NCI-H146 treated with DMSO at 0.1 percent for 48 hours (cell line): ENCODE measurements around the gene ZFAND3.
A peak's percentile ranks its signal among the peaks of the same experiment; 100 is the strongest.

Experiments
- DNase-seq: peaks from one replicate; lab custom pipeline; 2025; ENCODE audit not compliant: unreplicated experiment; lab: John Stamatoyannopoulos, UW

The ZFAND3 gene

DNA sequence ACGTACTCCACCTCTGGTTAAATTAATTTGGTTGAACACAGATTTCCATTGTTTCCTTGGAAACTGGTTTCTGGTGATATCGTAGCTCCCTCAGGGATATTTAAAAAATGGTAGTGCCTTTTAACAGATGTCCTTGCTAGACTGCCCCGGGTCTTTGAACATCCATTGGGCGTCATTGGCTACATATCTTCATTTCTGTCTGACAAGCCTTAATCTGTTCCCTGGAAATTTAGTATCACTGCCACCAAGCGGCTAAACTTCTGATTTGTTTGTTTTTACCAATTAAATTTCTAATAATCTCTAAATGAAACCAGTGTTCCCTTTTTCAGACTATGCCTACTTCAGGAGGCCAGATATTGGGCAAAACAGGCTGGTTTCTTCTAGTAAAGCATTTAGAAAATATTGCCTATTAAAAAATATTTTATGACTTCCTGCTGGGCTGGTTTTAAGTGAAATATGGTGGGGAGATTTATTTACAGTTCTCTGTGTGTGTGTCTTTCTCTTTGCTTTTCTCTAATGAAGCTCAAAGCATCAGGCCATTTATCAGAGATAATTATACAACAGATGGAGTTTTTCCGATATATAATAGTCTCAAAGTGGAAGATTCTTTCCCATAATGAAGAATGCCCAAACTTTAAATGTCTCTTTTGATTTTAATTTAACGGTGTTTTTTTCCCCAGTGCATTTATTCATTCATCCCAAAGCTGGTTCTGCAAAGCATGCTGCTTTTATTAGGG, 249.5 kb downstream of the ZFAND3 start:
- DNase-seq: peak; percentile 87

DNA sequence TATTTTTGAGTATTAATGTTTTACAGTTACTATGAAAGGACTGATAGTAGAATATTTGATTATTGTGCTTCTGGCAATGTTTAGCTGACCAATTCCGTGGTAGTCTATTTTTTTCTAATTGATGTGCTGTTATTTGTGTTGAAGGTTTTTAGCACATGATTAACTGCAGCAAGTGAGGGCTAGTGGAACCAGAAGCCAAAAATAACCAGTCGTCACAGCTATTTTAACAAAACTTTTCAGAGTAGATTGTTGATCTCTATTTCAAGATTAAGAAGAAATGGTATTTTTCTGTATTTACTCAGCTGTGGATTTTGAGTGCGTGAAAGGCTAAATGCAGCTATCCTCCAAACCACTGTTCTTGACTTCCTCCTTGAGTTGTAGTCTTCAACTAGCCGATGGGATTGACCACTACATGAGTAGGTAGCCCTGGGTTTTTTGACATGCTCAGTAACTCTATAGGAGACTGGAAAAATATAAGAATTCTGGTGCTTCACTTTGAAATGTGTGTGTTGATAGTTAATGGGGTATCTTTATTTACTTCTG, 258.0 kb downstream of the ZFAND3 start:
- no peak for DNase-seq

DNA sequence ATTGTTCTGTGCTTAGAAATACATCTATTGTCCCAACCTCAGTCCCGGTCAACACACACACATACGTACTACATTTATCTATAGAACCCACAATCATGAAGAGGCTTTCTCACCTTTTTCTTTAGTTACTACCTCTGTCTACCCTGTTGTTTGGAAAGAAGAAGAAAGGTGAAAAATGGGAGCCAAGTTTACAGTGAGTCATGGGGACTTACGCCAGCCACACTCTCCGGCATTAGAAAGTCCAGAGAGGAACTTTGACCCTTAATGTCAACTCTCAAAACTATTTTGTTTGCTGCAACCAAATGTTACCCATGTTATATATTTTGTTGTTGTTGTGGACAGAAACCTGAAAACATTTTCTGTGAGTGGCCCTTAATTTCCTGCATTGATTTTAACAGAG, 259.1 kb downstream of the ZFAND3 start:
- DNase-seq: no peak

DNA sequence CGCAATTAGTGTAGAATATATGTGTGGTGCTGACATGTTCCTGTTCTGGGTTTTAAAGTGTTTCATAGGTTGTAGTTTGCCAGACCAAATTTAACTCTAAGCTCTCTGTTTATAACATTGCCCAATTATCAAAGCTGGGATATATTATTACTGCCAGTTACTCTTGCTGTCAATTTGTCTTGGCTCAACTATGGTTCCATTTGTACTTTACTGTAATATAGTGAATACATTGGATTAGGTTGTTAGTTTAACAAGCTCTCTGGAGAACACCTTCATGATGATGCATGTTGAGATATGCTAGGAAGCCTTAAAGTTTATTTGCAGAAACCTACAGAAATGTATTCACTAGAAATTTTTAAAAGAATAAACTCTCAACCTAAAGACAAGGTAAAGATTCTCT, 259.6 kb downstream of the ZFAND3 start:
- DNase-seq: no peak

DNA sequence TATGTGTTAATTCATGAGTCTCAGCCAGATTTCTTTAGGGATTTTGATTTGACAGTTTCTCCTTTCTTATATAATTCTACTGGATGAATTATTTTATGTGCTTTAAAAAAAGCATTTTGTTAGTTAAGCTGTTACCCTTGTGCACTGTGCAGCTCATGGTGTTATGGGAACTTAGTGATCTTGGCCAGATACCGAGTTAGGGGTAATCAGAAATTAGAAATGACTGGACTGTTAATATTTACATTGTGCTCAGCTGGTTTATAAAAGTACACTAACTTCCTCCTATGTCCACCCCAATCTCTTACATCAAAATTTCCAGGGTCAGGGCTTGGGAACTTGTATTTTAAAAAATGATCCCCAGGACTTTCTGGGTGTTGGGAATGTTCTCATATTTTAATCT, 260.0 kb downstream of the ZFAND3 start:
- DNase-seq: no peak

DNA sequence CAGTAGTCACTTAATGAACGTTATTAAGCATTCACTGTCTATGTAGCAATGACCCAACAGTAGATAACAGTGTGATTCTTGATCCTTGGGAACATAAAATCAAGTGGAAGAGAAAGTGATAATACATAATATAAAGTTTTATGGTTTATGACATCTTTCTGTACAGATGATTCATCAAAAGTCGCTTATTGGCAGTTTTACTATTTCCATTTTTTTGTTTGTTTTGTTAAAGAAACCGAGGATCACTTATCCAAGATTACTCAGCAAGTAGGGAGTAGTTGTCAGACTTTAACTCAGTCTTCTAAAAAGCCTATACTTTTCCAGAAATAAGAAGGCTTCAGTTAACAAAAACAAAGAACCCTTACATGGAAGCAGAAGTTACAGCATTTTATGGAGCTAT, 260.8 kb downstream of the ZFAND3 start:
- no peak for DNase-seq

DNA sequence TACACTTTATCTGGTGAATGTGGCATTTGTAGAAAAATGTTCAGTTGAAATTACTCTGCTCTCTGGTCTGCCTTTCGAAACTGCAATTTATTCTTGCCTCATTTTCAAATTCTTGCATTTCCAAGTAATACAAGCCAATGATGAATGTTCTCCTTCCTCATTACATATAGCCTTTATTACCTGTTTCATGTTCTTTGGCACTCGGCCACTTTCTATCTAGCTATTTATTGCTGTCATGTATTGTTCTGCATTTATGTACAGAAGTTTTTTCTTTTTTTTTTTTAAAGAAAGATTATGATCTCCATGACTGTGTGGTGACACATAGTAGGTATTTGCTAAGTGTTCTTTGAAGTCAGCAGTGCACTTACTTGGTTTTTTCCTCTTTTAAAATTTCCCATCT, 261.4 kb downstream of the ZFAND3 start:
- DNase-seq: no peak

DNA sequence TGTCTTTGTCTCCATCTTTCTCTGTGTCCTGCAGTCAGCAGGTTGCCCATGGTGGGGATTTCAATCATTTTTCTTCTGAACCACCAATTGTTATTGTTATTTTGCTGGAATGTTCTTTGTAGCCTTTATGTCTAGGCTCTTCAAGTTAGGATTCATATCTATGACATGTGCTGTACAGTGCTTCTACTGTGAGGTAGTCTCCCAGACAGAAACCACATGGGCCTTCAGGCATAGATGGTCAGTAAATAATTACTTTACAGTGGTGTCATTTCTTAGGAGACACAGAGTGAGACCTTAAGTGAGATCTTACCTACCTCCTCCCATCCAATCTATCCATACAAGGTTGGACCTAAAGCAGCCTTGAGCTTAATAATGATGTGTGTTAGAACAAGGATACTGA, 265.5 kb downstream of the ZFAND3 start:
- no peak for DNase-seq

DNA sequence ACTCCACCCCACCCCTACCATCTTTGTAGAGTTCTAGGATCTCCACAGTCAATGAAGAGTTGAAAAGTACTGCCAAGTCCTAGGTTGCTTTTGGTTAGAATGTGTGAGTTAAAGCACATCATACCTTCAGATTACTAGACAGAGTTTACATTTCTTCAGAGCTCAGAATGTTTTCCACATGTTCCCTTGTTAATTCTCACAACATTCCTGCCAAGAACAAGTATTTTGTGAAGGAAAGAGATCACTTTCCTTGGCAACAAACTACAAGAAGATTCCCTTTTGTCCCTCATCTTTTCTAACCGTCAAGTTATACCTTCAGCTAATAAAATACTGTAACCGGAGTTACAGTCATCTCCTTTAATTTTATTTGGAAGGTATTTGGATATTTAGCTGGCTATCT, 266.8 kb downstream of the ZFAND3 start:
- no peak for DNase-seq

DNA sequence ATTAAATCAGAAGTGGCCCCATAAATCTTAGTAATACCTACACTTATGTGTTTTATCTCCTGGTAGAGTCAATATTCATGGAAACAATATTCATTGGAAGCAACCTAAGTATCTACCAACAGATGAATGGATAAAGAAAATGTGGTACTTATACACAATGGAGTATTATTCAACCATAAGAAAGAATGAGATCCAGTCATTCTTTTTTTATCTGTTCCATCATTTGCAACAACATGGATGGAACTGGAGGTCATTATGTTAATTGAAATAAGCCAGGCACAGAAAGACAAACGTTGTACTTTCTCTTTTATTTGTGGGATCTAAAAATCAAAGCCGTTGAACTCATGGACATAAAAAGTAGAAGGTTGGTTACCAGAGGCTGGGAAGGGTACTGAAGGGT, 268.5 kb downstream of the ZFAND3 start:
- no peak for DNase-seq

DNA sequence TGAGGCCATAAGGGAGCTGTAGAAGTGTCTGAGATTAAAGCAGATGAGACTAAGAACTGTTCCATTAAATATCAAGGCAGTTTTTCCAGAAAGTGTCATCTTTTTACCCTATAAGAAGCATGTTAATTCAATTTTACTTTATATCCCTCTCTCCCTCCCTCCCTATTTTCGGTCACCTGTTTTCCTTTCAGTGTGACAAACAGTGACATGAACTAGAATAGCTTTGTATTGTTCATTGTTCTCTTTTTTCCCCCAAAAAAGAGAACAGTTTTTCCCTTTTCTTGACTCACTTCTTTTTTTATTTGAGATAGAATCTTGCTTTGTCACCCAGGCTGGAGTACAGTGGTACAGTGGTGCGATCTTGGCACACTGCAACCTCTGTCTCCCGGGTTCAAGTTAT, 269.3 kb downstream of the ZFAND3 start:
- no peak for DNase-seq

DNA sequence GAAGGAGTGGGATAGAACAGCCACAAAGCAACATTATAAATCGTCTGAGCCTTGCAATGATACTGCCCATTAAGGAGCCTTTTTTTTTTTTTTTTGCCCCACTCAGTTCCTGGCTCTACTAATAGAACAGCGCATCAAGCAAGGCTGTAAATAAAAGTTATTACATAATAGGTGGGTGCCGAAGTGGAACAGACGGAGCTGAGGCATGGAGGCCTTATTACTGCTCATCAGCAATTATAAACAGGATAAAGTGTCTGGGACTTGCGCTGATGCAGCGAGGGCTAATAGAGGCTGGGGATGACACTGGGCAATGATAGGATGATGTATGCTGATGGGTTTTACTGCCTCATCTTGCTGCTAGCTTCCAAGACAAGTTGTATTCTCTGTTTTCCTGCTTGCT, 272.1 kb downstream of the ZFAND3 start:
- DNase-seq: no peak

DNA sequence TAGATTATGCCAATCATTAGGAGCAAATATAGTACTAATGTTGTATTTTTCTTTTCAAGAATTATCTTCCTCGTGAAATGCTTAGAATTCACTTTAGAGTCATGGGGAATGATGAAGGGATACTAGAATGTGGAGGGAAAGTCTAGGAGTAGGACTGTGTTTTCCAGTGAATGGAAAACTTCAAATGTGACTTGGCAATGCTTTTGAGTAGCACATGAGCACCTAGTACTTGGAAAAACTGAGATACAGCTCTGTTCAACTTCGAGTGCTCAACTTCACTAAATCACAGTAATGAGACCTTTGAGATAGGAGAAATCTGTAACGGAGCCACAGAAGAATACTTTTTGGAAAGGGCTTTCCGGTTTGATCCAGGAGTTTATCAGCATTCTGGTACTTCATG, 272.9 kb downstream of the ZFAND3 start:
- no peak for DNase-seq

DNA sequence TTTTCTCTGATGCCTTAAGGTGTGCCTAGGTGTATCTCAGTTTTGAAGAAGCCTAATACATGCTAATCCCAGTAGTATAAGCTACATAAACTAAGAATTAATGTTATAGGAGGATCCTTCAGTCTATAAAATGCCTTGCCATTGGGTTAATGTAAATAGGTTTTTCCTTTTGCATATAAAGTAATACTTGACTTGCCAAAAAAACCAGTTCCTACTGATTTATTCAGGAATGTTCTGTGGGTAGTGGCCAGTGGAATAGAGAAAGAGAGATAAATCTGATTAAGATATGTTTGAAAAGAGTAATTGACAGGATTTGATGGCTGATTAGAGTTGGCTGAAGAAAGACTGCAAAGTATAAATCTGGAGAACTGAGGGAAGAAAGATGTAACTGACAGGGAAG, 273.4 kb downstream of the ZFAND3 start:
- no peak for DNase-seq

DNA sequence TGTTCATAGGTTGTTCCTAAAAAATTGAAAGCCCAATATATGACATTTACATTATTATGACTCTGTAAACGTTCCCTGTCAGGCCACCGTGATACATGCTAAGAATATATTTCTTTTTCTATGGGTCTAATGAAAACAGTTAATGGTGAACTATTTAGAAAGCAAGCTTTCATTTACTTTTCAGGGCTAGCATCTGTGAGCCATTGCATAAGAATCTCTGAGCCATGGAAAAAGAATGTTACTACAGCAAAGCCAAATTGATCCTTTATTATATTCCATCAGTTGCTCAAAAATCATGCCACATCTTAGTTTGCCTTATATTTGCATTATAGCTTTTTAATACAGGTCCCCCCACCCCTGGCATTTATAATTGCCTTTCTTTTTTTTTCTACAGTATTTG, 275.5 kb downstream of the ZFAND3 start:
- DNase-seq: no peak

DNA sequence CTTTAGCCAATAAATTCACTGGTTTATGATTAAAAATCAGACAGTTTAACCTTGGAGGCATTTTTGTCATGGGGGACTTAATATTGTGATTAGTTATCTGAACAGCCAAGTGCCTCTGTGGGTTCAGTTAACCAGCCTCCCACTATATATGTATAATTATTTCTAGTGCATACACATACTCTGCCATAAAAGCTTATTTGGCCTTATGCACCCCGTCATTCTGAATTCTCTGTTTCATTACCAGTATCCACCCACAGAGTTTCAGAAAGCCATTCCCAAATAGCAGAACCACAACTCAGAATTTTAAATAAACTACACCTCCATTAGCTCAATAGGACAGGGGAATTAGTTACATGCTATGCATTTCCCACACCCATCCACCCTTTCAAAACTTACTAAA, 279.7 kb downstream of the ZFAND3 start:
- DNase-seq: no peak

DNA sequence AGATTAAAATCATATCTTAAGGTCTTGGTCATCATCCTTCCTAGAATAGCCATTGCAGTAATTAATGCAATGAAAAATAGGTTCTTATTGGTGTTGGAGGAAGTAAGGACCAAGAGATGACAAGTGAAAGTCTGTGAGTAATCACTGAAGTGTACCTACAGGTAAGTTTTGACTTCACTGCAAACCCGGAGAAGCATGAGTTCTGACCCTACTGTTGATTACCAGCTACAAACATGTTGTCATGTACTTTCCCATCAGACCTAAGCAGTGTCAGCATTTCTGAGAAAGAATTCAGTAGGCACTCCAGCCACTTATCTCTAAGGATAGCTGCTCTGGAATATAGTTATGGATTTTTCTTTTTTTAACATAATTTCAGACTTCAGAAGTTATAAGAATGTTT, 280.9 kb downstream of the ZFAND3 start:
- DNase-seq: no peak

DNA sequence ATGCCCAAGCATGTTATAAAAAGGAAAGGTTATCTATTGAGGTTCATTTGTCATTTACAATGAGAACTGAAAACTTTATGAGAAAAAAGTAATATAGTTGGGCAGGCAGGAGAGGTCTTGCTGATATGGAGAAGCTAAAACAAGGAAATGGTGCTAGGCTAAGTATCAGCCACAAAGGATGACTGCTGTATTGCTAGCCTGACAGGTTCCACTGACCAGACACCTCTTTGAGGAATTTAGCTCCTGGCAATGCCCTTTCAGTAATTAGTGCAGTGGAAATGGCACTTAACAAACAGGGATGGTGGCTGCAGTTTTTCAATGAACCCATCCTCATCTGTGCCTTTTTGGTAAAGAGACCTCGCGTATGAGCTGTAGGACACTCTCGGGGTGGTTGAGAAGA, 284.4 kb downstream of the ZFAND3 start:
- no peak for DNase-seq

DNA sequence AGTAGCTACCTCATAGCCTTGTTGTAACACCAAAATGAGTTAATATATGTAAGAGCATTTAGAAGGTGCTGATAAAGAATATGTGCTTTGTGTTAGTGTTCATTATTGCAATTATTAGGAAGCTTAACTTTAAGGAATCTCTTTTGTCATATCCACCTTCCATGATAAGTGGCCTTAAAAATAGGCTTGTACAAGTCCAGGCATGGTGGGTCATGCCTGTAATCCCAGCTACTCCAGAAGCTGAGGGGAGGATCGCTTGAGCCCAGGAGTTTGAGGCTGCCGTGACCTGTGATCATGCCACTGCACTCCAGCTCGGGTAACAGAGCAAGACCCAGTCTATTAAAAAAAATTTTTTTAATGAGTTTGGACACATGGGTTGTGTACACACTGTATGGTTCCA, 285.5 kb downstream of the ZFAND3 start:
- DNase-seq: no peak

DNA sequence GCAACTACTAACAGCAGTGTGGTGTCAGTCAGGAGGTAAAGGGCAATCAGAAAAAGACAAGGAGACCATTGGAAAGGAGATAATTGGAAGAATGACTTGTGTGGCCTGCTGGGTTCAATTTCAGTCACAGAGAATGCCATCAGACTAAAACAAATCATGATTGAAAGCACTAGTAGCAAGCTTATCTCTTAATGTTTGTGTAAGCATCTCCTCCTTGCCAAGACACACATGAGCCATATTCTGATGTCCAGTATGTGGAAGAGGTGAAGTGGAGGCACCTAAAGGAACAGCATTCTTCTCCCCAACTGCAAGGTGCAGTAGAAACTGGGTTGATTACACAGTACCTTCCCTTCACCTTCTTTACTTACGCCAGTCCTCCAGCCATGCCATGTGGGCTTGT, 287.5 kb downstream of the ZFAND3 start:
- peak; percentile 39 for DNase-seq

DNA sequence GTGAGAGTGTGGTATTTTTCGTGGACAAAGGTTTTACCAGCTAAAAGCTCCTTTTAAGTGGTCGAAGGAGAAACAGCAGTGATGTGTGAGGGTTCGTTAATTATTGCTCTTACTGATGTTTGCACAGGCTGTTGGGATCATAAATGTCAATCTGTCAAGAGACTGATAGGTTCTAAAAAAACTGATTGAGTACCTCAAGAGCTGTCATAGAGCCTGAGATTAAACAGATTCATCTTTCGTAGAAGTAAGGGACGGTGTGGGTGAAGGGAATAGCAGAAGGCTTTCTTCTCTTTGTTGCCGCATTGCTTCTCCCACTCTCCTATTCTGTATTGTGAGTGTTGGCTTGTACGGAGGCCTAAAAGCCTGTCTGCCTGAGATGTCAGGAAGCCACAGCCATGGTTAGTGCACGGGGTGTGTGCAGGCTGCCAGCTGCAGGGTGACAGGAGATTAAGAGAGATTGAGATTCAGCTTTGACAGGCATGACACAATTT, 291.0 kb downstream of the ZFAND3 start:
- DNase-seq: peak; percentile 72

DNA sequence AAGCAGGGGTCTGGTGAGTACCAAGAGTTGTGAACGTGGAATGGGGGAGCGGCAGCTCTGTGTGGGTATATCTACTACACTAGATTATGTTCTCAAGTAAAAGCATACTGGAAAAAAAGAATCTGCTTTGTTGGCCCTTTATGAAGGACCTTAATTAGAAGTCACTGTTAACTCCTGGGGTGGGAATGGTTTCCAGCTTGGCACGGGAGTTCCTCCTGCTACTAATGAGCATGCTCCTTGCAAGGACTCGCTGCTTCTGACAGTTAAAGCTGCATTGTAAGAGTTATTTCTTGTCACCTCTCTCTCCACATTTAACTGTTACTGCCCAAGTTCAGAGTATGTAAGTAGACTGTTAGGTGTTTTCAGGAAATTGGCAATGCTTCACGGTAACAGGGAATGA, 292.7 kb downstream of the ZFAND3 start:
- no peak for DNase-seq
